K562 (cell line): ENCODE measurements around the gene CUTA. TPM values are rescaled to one million over a fixed set of nuclear protein-coding genes. Genes with fewer than 3 reads are reported as not detected.

Experiments used
- BHLHE40 ChIP-seq: IDR thresholded peaks from 2 replicates; pipeline ENCODE4 v1.6.1; 2011; ENCODE audit warnings: low read length, improper control_type of control experiment
- CAMTA2 ChIP-seq: fragments of 250-450 bp; sonication (Bioruptor Pico); conservative IDR thresholded peaks from 2 replicates; pipeline ENCODE4 v1.5.1; 2022
- EHMT2 ChIP-seq: fragments of 450-650 bp; IDR thresholded peaks from 2 replicates; pipeline ENCODE4 v1.6.1; 2018; ENCODE audit warnings: antibody characterized with exemption
- ETS2 ChIP-seq: IDR thresholded peaks from 2 replicates; pipeline ENCODE4 v1.6.1; 2016; ENCODE audit warnings: borderline replicate concordance, missing genetic modification characterization, mild to moderate bottlenecking, moderate library complexity, missing compliant biosample characterization; ENCODE audit not compliant: poor library complexity, severe bottlenecking
- ETV1 ChIP-seq: fragments of 450-650 bp; conservative IDR thresholded peaks from 2 replicates; pipeline ENCODE4 v1.6.1; 2016; ENCODE audit warnings: missing genetic modification characterization, control low read depth, low read depth, missing compliant biosample characterization
- ETV5 ChIP-seq: sonication (generic); formaldehyde crosslinking; IDR thresholded peaks from 2 replicates; pipeline ENCODE4 v1.4.0; 2020; ENCODE audit warnings: low read depth, mild to moderate bottlenecking, missing genetic modification reagents
- HMG20A ChIP-seq: fragments of 450-650 bp; formaldehyde crosslinking; conservative IDR thresholded peaks from 2 replicates; pipeline ENCODE4 v1.4.0; 2020; ENCODE audit warnings: mild to moderate bottlenecking, mixed read lengths
- KHSRP ChIP-seq: fragments of 450-650 bp; IDR thresholded peaks from 2 replicates; pipeline ENCODE4 v1.6.1; 2017
- NCOR1 ChIP-seq: fragments of 450-650 bp; IDR thresholded peaks from 2 replicates; pipeline ENCODE4 v1.6.1; 2016; ENCODE audit warnings: mild to moderate bottlenecking, moderate library complexity
- NR4A1 ChIP-seq, 2 experiments: fragments of 250-450 bp in 1 of 2; fragments of 450-650 bp in 1 of 2; sonication (Bioruptor Pico) in 1 of 2; IDR thresholded peaks; 2 replicates each; pipeline versions ENCODE4 v1.4.0 to v1.6.1; 2016 to 2020; ENCODE audit warnings: mild to moderate bottlenecking in 2 of 2, missing compliant biosample characterization in 1 of 2, missing genetic modification characterization in 1 of 2, moderate library complexity in 1 of 2
- ZNF184 ChIP-seq: sonication (generic); formaldehyde crosslinking; IDR thresholded peaks from 2 replicates; pipeline ENCODE4 v1.5.0; 2020; ENCODE audit warnings: missing genetic modification reagents
- ZNF253 ChIP-seq: fragments of 250-450 bp; sonication (Bioruptor Pico); conservative IDR thresholded peaks from 2 replicates; pipeline ENCODE4 v1.6.1; 2021; ENCODE audit warnings: mild to moderate bottlenecking
- ZNF274 ChIP-seq: IDR thresholded peaks from 2 replicates; pipeline ENCODE4 v1.6.1; 2011; ENCODE audit warnings: low read depth, mild to moderate bottlenecking, low read length, moderate library complexity, borderline replicate concordance
- ZNF431 ChIP-seq: sonication (generic); formaldehyde crosslinking; IDR thresholded peaks from 2 replicates; pipeline ENCODE4 v1.8.0; 2022; ENCODE audit warnings: mild to moderate bottlenecking, missing genetic modification reagents
- polyA plus RNA-seq, 8 experiments: library from polyadenylated mRNA; depleted of rRNA in 4 of 8; stranded (reverse) in 5 of 8; unstranded in 3 of 8; fragments of >200 nt; fragmentation: Nextera tagmentation in 2 of 8; fragmentation: Illumina TruSeq in 1 of 8; extraction: Ambion mirVana in 2 of 8; extraction: Trizol in 1 of 8; gene quantifications; 2 replicates each; pipeline versions ENCODE4 v1.2.1 to v1.2.3, GENCODE V29; 2011 to 2014; ENCODE audit warnings: inconsistent platforms in 1 of 8, missing spikeins in 1 of 8
- total RNA-seq, 7 experiments: library from RNA; depleted of rRNA in 6 of 7; stranded (reverse); fragments of >200 nt in 6 of 7; fragmentation: Illumina TruSeq in 2 of 7; extraction: Trizol in 2 of 7; gene quantifications; 2 replicates each; pipeline versions ENCODE4 v1.2.1 to v1.2.3, GENCODE V29; 2011 to 2021; ENCODE audit warnings: low replicate concordance in 1 of 7
- TF ChIP-seq, protein P1 (sequence below), 2 experiments: IDR thresholded peaks; 2 replicates each; pipeline ENCODE4 v1.6.1; 2012; ENCODE audit warnings: improper control_type of control experiment in 2 of 2, low read depth in 2 of 2, low read length in 2 of 2, borderline replicate concordance in 1 of 2
- TF ChIP-seq, protein P2 (sequence below): fragments of 250-450 bp; sonication (Bioruptor Pico); IDR thresholded peaks from 2 replicates; pipeline ENCODE4 v1.5.0; 2021; ENCODE audit warnings: mild to moderate bottlenecking, moderate library complexity
- TF ChIP-seq, protein P3 (sequence below): IDR thresholded peaks from 2 replicates; pipeline ENCODE4 v1.6.1; 2012; ENCODE audit warnings: low read depth, low read length, improper control_type of control experiment, borderline replicate concordance
- TF ChIP-seq, protein P4 (sequence below), 2 experiments: fragments of 250-450 bp in 1 of 2; fragments of 450-650 bp in 1 of 2; sonication (Bioruptor Pico) in 1 of 2; IDR thresholded peaks; 2 replicates each; pipeline versions ENCODE4 v1.6.1 to v1.8.0; 2016 to 2021; ENCODE audit warnings: mild to moderate bottlenecking in 2 of 2, moderate library complexity in 2 of 2, missing compliant biosample characterization in 1 of 2, missing genetic modification characterization in 1 of 2

The CUTA gene
- total and polyA plus RNA-seq, 9 of the 15 experiments (the other 6 are each of a cell fraction or from before 2014, with no cell fraction given): 166 to 682 (median 310) TPM

DNA sequence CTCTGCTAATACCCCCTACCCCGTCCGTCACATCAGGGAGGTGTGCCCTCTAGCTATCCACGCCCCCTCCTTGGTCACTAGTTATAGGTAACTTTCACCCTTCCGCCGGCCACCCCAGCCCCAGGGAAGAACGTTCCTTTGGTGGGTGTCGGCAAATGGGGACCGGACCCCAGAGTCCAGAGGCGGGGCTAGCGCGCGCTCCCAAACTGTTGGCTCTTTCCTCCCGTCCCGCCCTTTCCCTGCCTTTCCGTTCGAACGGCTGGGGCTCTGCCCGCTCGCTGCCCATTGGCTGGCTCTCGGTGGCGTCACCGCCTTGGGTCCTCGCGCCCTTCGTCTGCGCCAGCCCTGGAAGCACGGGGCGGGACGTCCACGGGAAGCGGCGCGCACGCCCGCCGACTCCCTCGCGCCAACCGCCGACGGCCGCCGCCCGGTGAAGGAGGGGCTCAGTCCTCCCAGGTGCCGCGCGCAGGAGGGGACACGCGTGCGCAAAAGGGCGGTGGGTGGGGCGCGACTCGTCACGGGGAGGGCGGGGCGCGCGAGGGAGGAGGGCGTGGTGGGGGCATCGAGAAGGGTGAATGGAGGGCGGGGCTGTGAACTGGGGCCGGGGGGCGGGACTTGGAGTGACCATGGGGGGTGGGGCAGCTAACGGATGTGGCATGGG, 7.7 kb downstream of the CUTA start (continued):
- TF ChIP-seq, protein P1, sequence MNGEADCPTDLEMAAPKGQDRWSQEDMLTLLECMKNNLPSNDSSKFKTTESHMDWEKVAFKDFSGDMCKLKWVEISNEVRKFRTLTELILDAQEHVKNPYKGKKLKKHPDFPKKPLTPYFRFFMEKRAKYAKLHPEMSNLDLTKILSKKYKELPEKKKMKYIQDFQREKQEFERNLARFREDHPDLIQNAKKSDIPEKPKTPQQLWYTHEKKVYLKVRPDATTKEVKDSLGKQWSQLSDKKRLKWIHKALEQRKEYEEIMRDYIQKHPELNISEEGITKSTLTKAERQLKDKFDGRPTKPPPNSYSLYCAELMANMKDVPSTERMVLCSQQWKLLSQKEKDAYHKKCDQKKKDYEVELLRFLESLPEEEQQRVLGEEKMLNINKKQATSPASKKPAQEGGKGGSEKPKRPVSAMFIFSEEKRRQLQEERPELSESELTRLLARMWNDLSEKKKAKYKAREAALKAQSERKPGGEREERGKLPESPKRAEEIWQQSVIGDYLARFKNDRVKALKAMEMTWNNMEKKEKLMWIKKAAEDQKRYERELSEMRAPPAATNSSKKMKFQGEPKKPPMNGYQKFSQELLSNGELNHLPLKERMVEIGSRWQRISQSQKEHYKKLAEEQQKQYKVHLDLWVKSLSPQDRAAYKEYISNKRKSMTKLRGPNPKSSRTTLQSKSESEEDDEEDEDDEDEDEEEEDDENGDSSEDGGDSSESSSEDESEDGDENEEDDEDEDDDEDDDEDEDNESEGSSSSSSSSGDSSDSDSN (IDR thresholded peaks at IDR 0.05; ENCODE audit: borderline replicate concordance in 1 of 2, low read depth in 2 of 2, low read length in 2 of 2): peak in 1 of 2 experiments; percentile 85; a peak in 1 of 4 replicates
- TF ChIP-seq ZNF431 (no peak), ETS2 (no peak), ETV5 (CRISPR knock-in tag) (peak; percentile 78; the same call in 1 of the 2 replicates), ETV1 (tag) (peak; percentile 31; the same call in 1 of the 2 replicates), EHMT2 (no peak), NCOR1 (no peak; the same call in 1 of the 2 replicates), HMG20A (CRISPR knock-in tag) (no peak), ZNF274 (no peak), ZNF184 (CRISPR knock-in tag) (no peak), BHLHE40 (peak; percentile 78), NR4A1 (CRISPR knock-in tag; IDR thresholded peaks at IDR 0.05) (no peak), NR4A1 (tag; IDR thresholded peaks at IDR 0.05) (no peak), ZNF253 (no peak), CAMTA2 (CRISPR knock-in tag) (peak; percentile 96), KHSRP (no peak; the same call in 1 of the 2 replicates)
- TF ChIP-seq, protein P2, sequence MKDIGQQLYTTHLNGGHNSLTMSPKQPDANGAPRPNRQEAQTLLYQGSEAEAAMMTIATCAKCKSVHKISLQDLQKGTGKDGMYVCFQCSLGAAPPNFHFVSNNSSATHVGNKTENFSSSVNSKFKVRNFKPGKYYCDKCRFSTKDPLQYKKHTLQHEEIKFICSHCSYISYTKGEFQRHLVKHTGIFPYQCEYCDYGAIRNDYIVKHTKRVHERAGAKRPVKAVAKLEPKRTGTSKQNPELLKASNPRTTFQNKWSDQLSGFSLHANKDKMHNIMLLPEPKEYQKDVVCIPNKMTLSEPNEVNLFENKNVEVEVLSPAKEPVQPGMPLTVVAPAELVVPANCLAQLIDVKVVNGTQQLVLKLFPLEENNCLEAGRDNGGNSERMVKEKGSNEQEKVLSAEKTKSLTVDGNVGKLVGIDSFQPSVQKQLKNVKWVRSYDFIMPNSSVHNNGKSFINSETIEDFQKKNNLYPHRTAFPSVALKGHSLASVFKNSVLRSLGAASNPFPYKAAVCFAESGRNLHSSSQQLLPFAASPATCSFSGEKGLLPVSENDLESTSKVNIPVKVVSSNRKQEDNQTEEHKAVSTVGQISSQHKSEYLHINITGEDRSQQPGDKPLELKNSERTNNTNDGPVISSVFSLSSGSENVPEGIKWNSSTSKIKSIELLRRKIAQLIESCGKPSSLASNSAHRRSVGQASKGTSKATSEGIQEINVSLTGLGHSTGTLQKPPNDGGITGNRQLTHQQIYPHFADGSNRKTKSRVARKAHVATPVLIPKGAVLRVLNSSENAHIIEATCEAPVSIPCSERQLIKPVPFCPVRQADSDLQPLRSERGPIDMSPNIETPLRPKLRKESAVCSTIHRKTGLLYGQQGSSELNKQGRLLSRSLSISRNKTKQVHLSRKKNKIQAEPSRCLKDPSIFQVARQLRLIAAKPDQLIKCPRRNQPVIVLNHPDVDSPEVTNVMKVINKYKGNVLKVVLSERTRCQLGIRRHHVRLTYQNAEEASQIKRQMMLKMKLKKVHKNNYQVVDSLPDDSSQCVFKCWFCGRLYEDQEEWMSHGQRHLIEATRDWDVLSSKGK (CRISPR knock-in tag): no peak
- TF ChIP-seq, protein P3, sequence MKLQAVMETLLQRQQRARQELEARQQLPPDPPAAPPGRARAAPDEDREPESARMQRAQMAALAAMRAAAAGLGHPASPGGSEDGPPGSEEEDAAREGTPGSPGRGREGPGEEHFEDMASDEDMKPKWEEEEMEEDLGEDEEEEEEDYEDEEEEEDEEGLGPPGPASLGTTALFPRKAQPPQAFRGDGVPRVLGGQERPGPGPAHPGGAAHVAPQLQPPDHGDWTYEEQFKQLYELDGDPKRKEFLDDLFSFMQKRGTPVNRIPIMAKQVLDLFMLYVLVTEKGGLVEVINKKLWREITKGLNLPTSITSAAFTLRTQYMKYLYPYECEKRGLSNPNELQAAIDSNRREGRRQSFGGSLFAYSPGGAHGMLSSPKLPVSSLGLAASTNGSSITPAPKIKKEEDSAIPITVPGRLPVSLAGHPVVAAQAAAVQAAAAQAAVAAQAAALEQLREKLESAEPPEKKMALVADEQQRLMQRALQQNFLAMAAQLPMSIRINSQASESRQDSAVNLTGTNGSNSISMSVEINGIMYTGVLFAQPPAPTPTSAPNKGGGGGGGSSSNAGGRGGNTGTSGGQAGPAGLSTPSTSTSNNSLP: no peak
- TF ChIP-seq, protein P4, sequence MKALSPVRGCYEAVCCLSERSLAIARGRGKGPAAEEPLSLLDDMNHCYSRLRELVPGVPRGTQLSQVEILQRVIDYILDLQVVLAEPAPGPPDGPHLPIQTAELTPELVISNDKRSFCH (CRISPR knock-in tag; IDR thresholded peaks at IDR 0.05): no peak
- TF ChIP-seq, protein P4 (tag; IDR thresholded peaks at IDR 0.05): no peak
